T-helper 17 cell (primary cell): ENCODE data around the gene SLC44A1. TPM values are rescaled to one million over a fixed set of nuclear protein-coding genes. Genes with fewer than 3 reads are reported as not detected.

ENCODE experiments used
- ATAC-seq: fragments of 150-1000 bp; cut with Tn5 transposase; 2 replicates; pipeline ENCODE4 v1.10.0; 2021; ENCODE audit warnings: mild to moderate bottlenecking, moderate library complexity
- DNase-seq, 3 donors: peaks; one replicate each; pipeline versions ENCODE4 v3.0.0 to v3.0.0-alpha.2; 2020 to 2021
- H3K9me3 ChIP-seq: one replicate; pipeline ENCODE4 v1.7.0; 2013; ENCODE audit warnings: low read length, mild to moderate bottlenecking; ENCODE audit not compliant: control insufficient read depth, poor library complexity, severe bottlenecking
- H3K27ac Mint-ChIP-seq: one replicate; pipeline ENCODE4 v1.8.0; 2022; ENCODE audit warnings: mild to moderate bottlenecking, moderate library complexity, mixed read lengths
- H3K27me3 Mint-ChIP-seq: one replicate; pipeline ENCODE4 v1.8.0; 2022; ENCODE audit warnings: mixed read lengths
- H3K36me3 Mint-ChIP-seq: one replicate; pipeline ENCODE4 v1.8.0; 2022; ENCODE audit warnings: low read depth, mixed read lengths
- H3K4me1 Mint-ChIP-seq: one replicate; pipeline ENCODE4 v1.8.0; 2022; ENCODE audit warnings: mild to moderate bottlenecking, mixed read lengths
- H3K4me3 Mint-ChIP-seq: one replicate; pipeline ENCODE4 v1.8.0; 2022; ENCODE audit warnings: mild to moderate bottlenecking, moderate library complexity, mixed read lengths
- total RNA-seq, 4 donors: library from RNA in 2 of 4; stranded (reverse) in 2 of 4; gene quantifications; one replicate each; pipeline ENCODE4 v1.2.3 and lab custom pipeline; 2022 to 2026

SLC44A1 gene
- 10 to 100 TPM; 11.8 to 14.9 TPM for total RNA-seq
- 24.2 to 34.9 reads per million in 2 donors for total RNA-seq (lab: John Stamatoyannopoulos, UW)

GRCh38 chr9:105244003-105244733 is at the start of gene SLC44A1:
TSS of gene SLC44A1 (plus strand) at chr9:105244651. CDS start at chr9:105244869, 218 bp downstream.
- H3K4me3 Mint-ChIP-seq: peak within 1 kb of the TSS; percentile 95
- H3K27ac Mint-ChIP-seq: peak within 1 kb of the TSS; percentile 92
- no peaks in the 10 kb centered on the region for H3K36me3 Mint-ChIP-seq
- H3K9me3 ChIP-seq: no peaks in the 10 kb centered on the region
- peaks cover 27% of the 10 kb centered on the region for H3K27me3 Mint-ChIP-seq
- peak; percentile 88 for ATAC-seq
- DNase-seq: peak; percentile 87 to 92 (median 89)
- peaks cover 21% of the 10 kb centered on the region for H3K4me1 Mint-ChIP-seq

GRCh38 chr9:105195259-105195658 is 49.2 kb upstream of the SLC44A1 start:
- DNase-seq (no peak), ATAC-seq (no peak)
- H3K27ac Mint-ChIP-seq: no peak overlapping the region
- H3K9me3 ChIP-seq: no peaks in the 10 kb centered on the region
- peaks cover 2% of the 10 kb centered on the region for H3K4me1 Mint-ChIP-seq
- H3K27me3 Mint-ChIP-seq: peaks cover 33% of the 10 kb centered on the region
- H3K4me3 Mint-ChIP-seq: no peak overlapping the region
- peaks cover 3% of the 10 kb centered on the region for H3K36me3 Mint-ChIP-seq

- Mint-ChIP-seq H3K4me3 (no peak overlapping the region), H3K36me3 (peaks cover 2% of the 10 kb centered on the region), H3K27ac (no peak overlapping the region), H3K27me3 (peaks cover 24% of the 10 kb centered on the region), H3K4me1 (no peaks in the 10 kb centered on the region)
- no peak for DNase-seq
- no peaks in the 10 kb centered on the region for H3K9me3 ChIP-seq
- ATAC-seq: no peak
Observed at GRCh38 chr9:105198023-105198422, 46.4 kb upstream of the SLC44A1 start.

GRCh38 chr9:105198865-105199264 is 45.6 kb upstream of the SLC44A1 start:
- DNase-seq: no peak

GRCh38 chr9:105204416-105204815 is 40.0 kb upstream of the SLC44A1 start:
- H3K4me1 Mint-ChIP-seq: no peaks in the 10 kb centered on the region
- H3K27ac Mint-ChIP-seq: no peak overlapping the region
- ATAC-seq (no peak), DNase-seq (no peak)
- H3K27me3 Mint-ChIP-seq: no peaks in the 10 kb centered on the region
- no peak overlapping the region for H3K4me3 Mint-ChIP-seq
- no peaks in the 10 kb centered on the region for H3K36me3 Mint-ChIP-seq
- H3K9me3 ChIP-seq: no peaks in the 10 kb centered on the region

More at GRCh38 chr9:105198865-105199264, 45.6 kb upstream of the SLC44A1 start:
- Mint-ChIP-seq H3K27ac (no peak overlapping the region), H3K4me1 (no peaks in the 10 kb centered on the region), H3K36me3 (peaks cover 2% of the 10 kb centered on the region), H3K4me3 (no peak overlapping the region), H3K27me3 (peaks cover 18% of the 10 kb centered on the region)
- H3K9me3 ChIP-seq: no peaks in the 10 kb centered on the region
- no peak for ATAC-seq

GRCh38 chr9:105205787-105206495 is 38.5 kb upstream of the SLC44A1 start:
- no peaks in the 10 kb centered on the region for H3K27me3 Mint-ChIP-seq
- H3K27ac Mint-ChIP-seq: no peak overlapping the region
- no peak overlapping the region for H3K4me3 Mint-ChIP-seq
- no peaks in the 10 kb centered on the region for H3K4me1 Mint-ChIP-seq
- ATAC-seq (no peak), DNase-seq (no peak)
- H3K36me3 Mint-ChIP-seq: no peaks in the 10 kb centered on the region
- no peaks in the 10 kb centered on the region for H3K9me3 ChIP-seq

GRCh38 chr9:105206496-105206820 is 38.0 kb upstream of the SLC44A1 start:
- Mint-ChIP-seq H3K4me3 (no peak overlapping the region), H3K4me1 (no peaks in the 10 kb centered on the region), H3K36me3 (no peaks in the 10 kb centered on the region), H3K27me3 (no peaks in the 10 kb centered on the region), H3K27ac (no peak overlapping the region)
- no peaks in the 10 kb centered on the region for H3K9me3 ChIP-seq
- ATAC-seq: no peak
- DNase-seq: no peak

- no peak overlapping the region for H3K27ac Mint-ChIP-seq
- H3K4me3 Mint-ChIP-seq: no peak overlapping the region
- ATAC-seq (no peak), DNase-seq (no peak)
- no peaks in the 10 kb centered on the region for H3K9me3 ChIP-seq
- H3K4me1 Mint-ChIP-seq: no peaks in the 10 kb centered on the region
- no peaks in the 10 kb centered on the region for H3K27me3 Mint-ChIP-seq
- H3K36me3 Mint-ChIP-seq: no peaks in the 10 kb centered on the region
Observed at GRCh38 chr9:105206821-105207699, 37.4 kb upstream of the SLC44A1 start.

- Mint-ChIP-seq H3K4me3 (no peak overlapping the region), H3K4me1 (no peaks in the 10 kb centered on the region), H3K27me3 (peaks cover 16% of the 10 kb centered on the region), H3K36me3 (peaks cover 3% of the 10 kb centered on the region), H3K27ac (no peak overlapping the region)
- no peaks in the 10 kb centered on the region for H3K9me3 ChIP-seq
- ATAC-seq: no peak
- DNase-seq: no peak
Observed at GRCh38 chr9:105216440-105217178, 27.8 kb upstream of the SLC44A1 start.

GRCh38 chr9:105218673-105219072 is 25.8 kb upstream of the SLC44A1 start:
- H3K9me3 ChIP-seq: peaks cover 4% of the 10 kb centered on the region
- H3K27me3 Mint-ChIP-seq: peaks cover 16% of the 10 kb centered on the region
- no peak overlapping the region for H3K4me3 Mint-ChIP-seq
- ATAC-seq (no peak), DNase-seq (no peak)
- H3K36me3 Mint-ChIP-seq: peaks cover 3% of the 10 kb centered on the region
- no peak overlapping the region for H3K27ac Mint-ChIP-seq
- no peaks in the 10 kb centered on the region for H3K4me1 Mint-ChIP-seq

GRCh38 chr9:105219291-105219805 is 25.1 kb upstream of the SLC44A1 start:
- H3K27ac Mint-ChIP-seq: no peak overlapping the region
- H3K4me1 Mint-ChIP-seq: no peaks in the 10 kb centered on the region
- ATAC-seq (no peak), DNase-seq (no peak)
- peaks cover 4% of the 10 kb centered on the region for H3K9me3 ChIP-seq
- H3K36me3 Mint-ChIP-seq: peaks cover 3% of the 10 kb centered on the region
- H3K4me3 Mint-ChIP-seq: no peak overlapping the region
- H3K27me3 Mint-ChIP-seq: peaks cover 16% of the 10 kb centered on the region

- Mint-ChIP-seq H3K27me3 (peaks cover 16% of the 10 kb centered on the region), H3K36me3 (peaks cover 3% of the 10 kb centered on the region), H3K27ac (no peak overlapping the region), H3K4me3 (no peak overlapping the region), H3K4me1 (no peaks in the 10 kb centered on the region)
- ATAC-seq: no peak
- peaks cover 7% of the 10 kb centered on the region for H3K9me3 ChIP-seq
- no peak for DNase-seq
Observed at GRCh38 chr9:105220451-105220850, 24.0 kb upstream of the SLC44A1 start.
